NB4 (cell line): ENCODE data around the gene MSI2.

Experiments
- CTCF ChIP-seq: IDR thresholded peaks from one replicate; pipeline ENCODE4 v1.5.1; 2012; ENCODE audit warnings: low read depth, low read length
- MAX ChIP-seq: IDR thresholded peaks from 2 replicates; pipeline ENCODE4 v1.6.1; 2011; ENCODE audit warnings: low read depth, low read length
- POLR2A ChIP-seq: IDR thresholded peaks from 2 replicates; pipeline ENCODE4 v1.6.1; 2011; ENCODE audit warnings: mild to moderate bottlenecking; ENCODE audit not compliant: insufficient read length; ENCODE audit errors: extremely low read depth

- TF ChIP-seq CTCF = no peak
- TF ChIP-seq POLR2A = no peak
- no peak for TF ChIP-seq MAX
These were observed 75.1 kb downstream of the MSI2 start for GRCh38 chr17:57331423-57331822.
